Hepatocyte (in vitro differentiated cells): ENCODE measurements around the gene ST6GAL1. TPM values are rescaled to one million over a fixed set of nuclear protein-coding genes. Genes with fewer than 3 reads are reported as not detected.

Source experiments
- DNase-seq: peaks from one replicate; pipeline ENCODE4 v3.0.0-alpha.2; 2016; ENCODE audit warnings: low spot score
- H2AFZ ChIP-seq: fragments of 200-600 bp; sonication (generic); 2 replicates; pipeline ENCODE4 v1.6.0; 2016; ENCODE audit warnings: antibody characterized with exemption, mild to moderate bottlenecking
- H3K27ac ChIP-seq: fragments of 200-600 bp; sonication (generic); 2 replicates; pipeline ENCODE4 v1.5.1; 2016; ENCODE audit warnings: mild to moderate bottlenecking
- H3K27me3 ChIP-seq: fragments of 200-600 bp; sonication (generic); 2 replicates; pipeline ENCODE4 v1.6.1; 2016
- H3K36me3 ChIP-seq: fragments of 200-600 bp; sonication (generic); replicated peaks from 2 replicates; pipeline ENCODE4 v1.5.1; 2016; ENCODE audit warnings: low read depth; ENCODE audit not compliant: insufficient read depth
- H3K4me1 ChIP-seq: fragments of 200-600 bp; sonication (generic); 2 replicates; pipeline ENCODE4 v1.5.1; 2016; ENCODE audit warnings: mild to moderate bottlenecking, moderate library complexity; ENCODE audit not compliant: insufficient read depth
- H3K4me2 ChIP-seq: fragments of 200-600 bp; sonication (generic); 2 replicates; pipeline ENCODE4 v1.6.0; 2016
- H3K4me3 ChIP-seq: fragments of 200-600 bp; sonication (generic); 2 replicates; pipeline ENCODE4 v1.5.1; 2016; ENCODE audit warnings: mild to moderate bottlenecking
- H3K79me2 ChIP-seq: fragments of 200-600 bp; sonication (generic); 2 replicates; pipeline ENCODE4 v1.6.0; 2017; ENCODE audit warnings: mild to moderate bottlenecking
- H3K9me2 ChIP-seq: fragments of 200-600 bp; sonication (generic); replicated peaks from 2 replicates; pipeline ENCODE4 v1.6.0; 2017; ENCODE audit warnings: mild to moderate bottlenecking; ENCODE audit not compliant: insufficient read depth
- H3K9me3 ChIP-seq: fragments of 200-600 bp; sonication (generic); 2 replicates; pipeline ENCODE4 v1.5.1; 2016; ENCODE audit warnings: low read depth, mild to moderate bottlenecking
- H4K20me1 ChIP-seq: fragments of 200-600 bp; sonication (generic); 2 replicates; pipeline ENCODE4 v1.6.0; 2016; ENCODE audit warnings: mild to moderate bottlenecking; ENCODE audit not compliant: insufficient read depth, poor library complexity, severe bottlenecking
- CTCF ChIP-seq: fragments of 200-600 bp; sonication (generic); IDR thresholded peaks from 2 replicates; pipeline ENCODE4 v1.5.1; 2016; ENCODE audit warnings: antibody characterized with exemption, mild to moderate bottlenecking; ENCODE audit not compliant: poor library complexity
- EZH2 ChIP-seq: fragments of 200-600 bp; sonication (generic); IDR thresholded peaks from 2 replicates; pipeline ENCODE4 v1.6.1; 2016; ENCODE audit warnings: antibody characterized with exemption, mild to moderate bottlenecking, borderline replicate concordance
- EZH2phosphoT487 ChIP-seq: fragments of 200-600 bp; sonication (generic); IDR thresholded peaks from one replicate; pipeline ENCODE4 v1.6.1; 2018; ENCODE audit warnings: antibody characterized with exemption, mild to moderate bottlenecking, low read depth, moderate library complexity; ENCODE audit not compliant: unreplicated experiment, severe bottlenecking
- WGBS: methylation state at CpG from one replicate; pipeline ENCODE4 v1.1.6; 2016; ENCODE audit warnings: low lambda C conversion rate; ENCODE audit errors: missing lambda C conversion rate; 5-methylcytosine and 5-hydroxymethylcytosine counted together
- polyA plus RNA-seq: library from polyadenylated mRNA; unstranded; fragments of >200 nt; fragmentation: Nextera tagmentation; extraction: Ambion mirVana; gene quantifications from 2 replicates; pipeline ENCODE4 v1.2.1, GENCODE V29; 2016
- total RNA-seq: library from RNA; depleted of rRNA; stranded (reverse); fragments of >200 nt; gene quantifications from 2 replicates; pipeline ENCODE4 v1.2.3, GENCODE V29; 2014

Gene ST6GAL1
- total and polyA plus RNA-seq, 2 experiments from 2014 or later: 57.5 to 109 TPM

GRCh38 chr3:186986816-186987215, 56.5 kb downstream of the ST6GAL1 start:
- no peaks in the 10 kb centered on the region for H3K9me2 ChIP-seq
- H4K20me1 ChIP-seq: no peaks in the 10 kb centered on the region
- no peaks in the 10 kb centered on the region for H3K27me3 ChIP-seq
- H2AFZ ChIP-seq: no peak overlapping the region
- H3K4me1 ChIP-seq: no peaks in the 10 kb centered on the region
- no peaks in the 10 kb centered on the region for H3K79me2 ChIP-seq
- no peak overlapping the region for H3K4me2 ChIP-seq
- no peak overlapping the region for H3K27ac ChIP-seq
- no peaks in the 10 kb centered on the region for H3K9me3 ChIP-seq
- no peak for DNase-seq
- no peak for TF ChIP-seq EZH2phosphoT487
- no peak for TF ChIP-seq CTCF
- TF ChIP-seq EZH2: no peak
- 100% methylated on average over 1 of the region's 1 CpG for WGBS
- H3K36me3 ChIP-seq: no peaks in the 10 kb centered on the region
- no peak overlapping the region for H3K4me3 ChIP-seq

- H3K9me3 ChIP-seq: no peaks in the 10 kb centered on the region
- no peak overlapping the region for H3K4me3 ChIP-seq
- no peaks in the 10 kb centered on the region for H3K27me3 ChIP-seq
- no peak for TF ChIP-seq CTCF
- no peak for TF ChIP-seq EZH2
- H3K4me2 ChIP-seq: no peak overlapping the region
- H2AFZ ChIP-seq: no peak overlapping the region
- H3K27ac ChIP-seq: no peak overlapping the region
- H3K9me2 ChIP-seq: no peaks in the 10 kb centered on the region
- WGBS: 93% methylated on average over 3 of the region's 3 CpGs
- H3K79me2 ChIP-seq: no peaks in the 10 kb centered on the region
- no peaks in the 10 kb centered on the region for H3K4me1 ChIP-seq
- H3K36me3 ChIP-seq: no peaks in the 10 kb centered on the region
- no peaks in the 10 kb centered on the region for H4K20me1 ChIP-seq
- DNase-seq: no peak
These were observed 58.5 kb downstream of the ST6GAL1 start for GRCh38 chr3:186988806-186989205.

- Histone ChIP-seq H3K36me3 (no peaks in the 10 kb centered on the region), H3K27ac (no peak overlapping the region)
- 64% methylated on average over 1 of the region's 1 CpG for WGBS
These were observed 59.1 kb downstream of the ST6GAL1 start for GRCh38 chr3:186989429-186989828.

More at GRCh38 chr3:186989429-186989828, 59.1 kb downstream of the ST6GAL1 start:
- Histone ChIP-seq H3K9me2 (no peaks in the 10 kb centered on the region), H3K27me3 (no peaks in the 10 kb centered on the region), H3K4me1 (no peaks in the 10 kb centered on the region), H3K9me3 (no peaks in the 10 kb centered on the region), H3K4me2 (no peak overlapping the region), H3K4me3 (no peak overlapping the region), H4K20me1 (no peaks in the 10 kb centered on the region), H2AFZ (no peak overlapping the region), H3K79me2 (no peaks in the 10 kb centered on the region)
- DNase-seq: no peak
- TF ChIP-seq EZH2 (no peak), EZH2phosphoT487 (no peak), CTCF (no peak)
